SK-N-SH (cell line): Measurements from ENCODE around the gene AGAP1.

ENCODE experiments used
- NFIC ChIP-seq: IDR thresholded peaks from 2 replicates; pipeline ENCODE4 v1.4.0; 2012; ENCODE audit warnings: borderline replicate concordance
- TF ChIP-seq, protein P1 (sequence below): fragments of 200-600 bp; sonication (generic); IDR thresholded peaks from 2 replicates; pipeline ENCODE4 v1.6.1; 2017; ENCODE audit warnings: antibody characterized with exemption, mild to moderate bottlenecking, moderate library complexity
- TF ChIP-seq, protein P2 (sequence below): fragments of 150-350 bp; IDR thresholded peaks from 2 replicates; pipeline ENCODE4 v1.6.1; 2017; ENCODE audit warnings: antibody characterized with exemption, low read length, low read depth, borderline replicate concordance

DNA sequence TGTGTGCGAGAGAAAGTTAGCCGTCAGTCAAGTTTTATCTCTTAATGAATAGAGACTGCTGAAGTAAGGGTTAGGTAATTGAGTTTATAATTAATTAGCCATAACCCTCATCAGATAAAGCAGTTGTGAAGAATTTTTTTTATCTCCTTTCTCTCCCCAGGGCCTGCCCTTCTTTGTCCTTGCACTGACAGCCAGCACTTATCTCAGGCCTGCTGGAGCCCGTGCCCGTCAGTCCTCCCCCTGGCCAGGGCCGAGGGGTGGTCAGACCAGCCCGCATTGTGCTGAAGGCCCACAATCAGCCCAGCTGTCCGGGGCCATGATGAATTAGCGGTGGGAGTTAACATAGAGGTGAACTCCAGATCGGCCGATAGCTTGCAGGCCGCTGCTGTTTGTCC lies 358.7 kb downstream of the AGAP1 start:
- TF ChIP-seq, protein P1, sequence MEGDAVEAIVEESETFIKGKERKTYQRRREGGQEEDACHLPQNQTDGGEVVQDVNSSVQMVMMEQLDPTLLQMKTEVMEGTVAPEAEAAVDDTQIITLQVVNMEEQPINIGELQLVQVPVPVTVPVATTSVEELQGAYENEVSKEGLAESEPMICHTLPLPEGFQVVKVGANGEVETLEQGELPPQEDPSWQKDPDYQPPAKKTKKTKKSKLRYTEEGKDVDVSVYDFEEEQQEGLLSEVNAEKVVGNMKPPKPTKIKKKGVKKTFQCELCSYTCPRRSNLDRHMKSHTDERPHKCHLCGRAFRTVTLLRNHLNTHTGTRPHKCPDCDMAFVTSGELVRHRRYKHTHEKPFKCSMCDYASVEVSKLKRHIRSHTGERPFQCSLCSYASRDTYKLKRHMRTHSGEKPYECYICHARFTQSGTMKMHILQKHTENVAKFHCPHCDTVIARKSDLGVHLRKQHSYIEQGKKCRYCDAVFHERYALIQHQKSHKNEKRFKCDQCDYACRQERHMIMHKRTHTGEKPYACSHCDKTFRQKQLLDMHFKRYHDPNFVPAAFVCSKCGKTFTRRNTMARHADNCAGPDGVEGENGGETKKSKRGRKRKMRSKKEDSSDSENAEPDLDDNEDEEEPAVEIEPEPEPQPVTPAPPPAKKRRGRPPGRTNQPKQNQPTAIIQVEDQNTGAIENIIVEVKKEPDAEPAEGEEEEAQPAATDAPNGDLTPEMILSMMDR: no peak
- TF ChIP-seq NFIC: no peak
- TF ChIP-seq, protein P2, sequence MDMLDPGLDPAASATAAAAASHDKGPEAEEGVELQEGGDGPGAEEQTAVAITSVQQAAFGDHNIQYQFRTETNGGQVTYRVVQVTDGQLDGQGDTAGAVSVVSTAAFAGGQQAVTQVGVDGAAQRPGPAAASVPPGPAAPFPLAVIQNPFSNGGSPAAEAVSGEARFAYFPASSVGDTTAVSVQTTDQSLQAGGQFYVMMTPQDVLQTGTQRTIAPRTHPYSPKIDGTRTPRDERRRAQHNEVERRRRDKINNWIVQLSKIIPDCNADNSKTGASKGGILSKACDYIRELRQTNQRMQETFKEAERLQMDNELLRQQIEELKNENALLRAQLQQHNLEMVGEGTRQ: no peak
